ENCODE results near the gene REELD1.

Gene REELD1

DNA sequence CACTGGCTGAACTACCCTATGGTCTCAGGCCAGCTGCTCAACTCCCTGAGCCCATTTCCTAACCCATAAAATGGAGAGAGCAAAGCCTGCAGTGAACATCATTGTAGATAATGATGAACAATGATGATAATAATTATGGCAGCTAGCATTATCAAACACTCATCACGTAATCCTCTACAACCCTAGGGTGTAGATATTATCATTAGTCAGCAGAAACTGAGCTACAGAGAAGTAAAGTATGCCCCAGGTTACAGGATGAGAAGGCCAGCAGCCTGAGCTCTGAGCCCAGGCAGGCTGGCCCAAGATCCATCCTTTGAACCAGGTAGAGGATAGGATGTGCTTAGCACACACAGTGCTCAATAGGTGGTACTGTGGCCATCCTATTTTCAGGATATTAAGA lies 43.2 kb downstream of the REELD1 start:
- H3K36me3 Mint-ChIP-seq (ENCODE audit: low read depth), result no peaks in the 10 kb centered on the region
- H3K4me3 Mint-ChIP-seq, result no peak overlapping the region
- H3K27me3 Mint-ChIP-seq (ENCODE audit: low read depth), result no peaks in the 10 kb centered on the region
- no peak overlapping the region for H3K27ac Mint-ChIP-seq
- no peaks in the 10 kb centered on the region for H3K9me3 Mint-ChIP-seq
- peaks cover 10% of the 10 kb centered on the region for H3K4me1 Mint-ChIP-seq
- TF ChIP-seq CTCF (IDR thresholded peaks at IDR 0.05; ENCODE audit: unreplicated experiment in 3 of 3), result no peak

DNA sequence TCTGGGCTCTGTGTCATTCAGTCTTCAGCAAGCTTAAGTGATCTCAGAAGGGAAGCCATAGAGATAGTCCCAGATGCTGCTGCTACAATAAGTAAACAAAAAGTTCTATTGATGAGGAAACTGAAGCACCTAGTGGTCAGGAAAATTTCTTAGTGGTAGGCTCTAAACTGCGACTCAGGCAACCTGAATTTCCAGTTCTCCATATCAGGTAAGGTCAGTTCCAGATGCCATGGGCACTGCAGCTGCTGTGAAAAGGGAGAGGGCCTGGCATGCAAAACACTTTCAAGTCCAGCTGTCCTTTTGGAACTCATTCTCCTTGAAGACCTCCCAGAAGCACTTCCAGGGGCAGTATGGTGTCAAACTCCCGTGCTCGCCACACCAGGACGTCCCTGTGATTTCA lies 46.2 kb downstream of the REELD1 start:
- H3K4me1 Mint-ChIP-seq, result peaks cover 10% of the 10 kb centered on the region

DNA sequence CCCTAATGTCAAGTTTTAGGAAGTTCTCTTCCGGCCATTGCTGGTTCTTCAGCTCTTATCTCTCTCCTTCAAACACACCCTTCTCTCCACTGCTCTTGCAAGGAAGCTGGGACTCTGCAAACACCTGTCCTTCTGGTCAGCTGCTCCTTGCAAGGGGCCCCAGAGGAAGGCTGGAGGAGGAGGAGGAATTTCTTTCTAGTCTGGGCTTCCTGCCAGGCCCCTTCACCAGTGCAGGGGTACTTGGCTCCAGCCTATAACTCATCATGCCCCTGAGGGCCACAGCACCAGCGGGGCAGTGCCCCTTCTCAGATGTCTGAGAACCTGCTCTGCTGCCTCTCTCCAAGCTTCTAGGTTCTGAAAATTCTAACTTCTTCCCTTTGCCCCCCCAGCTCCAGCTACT lies 46.7 kb downstream of the REELD1 start:
- no peak for TF ChIP-seq CTCF (IDR thresholded peaks at IDR 0.05; ENCODE audit: unreplicated experiment in 3 of 3)
- Mint-ChIP-seq H3K4me1 (peaks cover 10% of the 10 kb centered on the region), H3K27ac (no peak overlapping the region), H3K4me3 (no peak overlapping the region), H3K36me3 (ENCODE audit: low read depth) (peaks cover 3% of the 10 kb centered on the region), H3K27me3 (ENCODE audit: low read depth) (no peaks in the 10 kb centered on the region), H3K9me3 (no peaks in the 10 kb centered on the region)

More for the DNA sequence above, 46.2 kb downstream of the REELD1 start:
- Mint-ChIP-seq H3K27ac (no peak overlapping the region), H3K27me3 (ENCODE audit: low read depth) (no peaks in the 10 kb centered on the region), H3K36me3 (ENCODE audit: low read depth) (peaks cover 3% of the 10 kb centered on the region), H3K4me3 (no peak overlapping the region), H3K9me3 (no peaks in the 10 kb centered on the region)
- TF ChIP-seq CTCF (IDR thresholded peaks at IDR 0.05; ENCODE audit: unreplicated experiment in 3 of 3), result no peak

DNA sequence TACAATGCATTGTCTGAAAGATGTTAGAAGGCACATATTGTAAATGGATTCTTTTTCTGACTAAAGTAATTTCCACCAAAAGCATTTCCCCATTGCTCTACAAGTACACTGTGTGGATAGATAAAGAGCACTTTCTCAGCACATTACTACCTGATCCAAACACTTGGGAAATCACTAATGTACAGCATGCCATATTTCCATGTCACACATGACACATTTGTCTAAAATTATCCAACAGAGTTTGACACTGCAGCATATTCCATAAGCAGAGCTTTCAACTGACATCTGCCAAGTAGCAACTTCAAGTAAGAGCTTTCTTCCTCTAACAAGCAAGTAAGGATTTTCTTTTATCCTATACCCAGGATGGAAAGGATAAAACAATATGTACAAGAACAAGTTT lies 49.5 kb downstream of the REELD1 start:
- peaks cover 4% of the 10 kb centered on the region for H3K27me3 Mint-ChIP-seq (ENCODE audit: low read depth)
- no peak overlapping the region for H3K4me3 Mint-ChIP-seq

GRCh38 chr4:146265950-146266490 lies 51.7 kb downstream of the REELD1 start:
- Mint-ChIP-seq H3K27me3 (ENCODE audit: low read depth) (peaks cover 4% of the 10 kb centered on the region), H3K9me3 (no peaks in the 10 kb centered on the region), H3K36me3 (ENCODE audit: low read depth) (peaks cover 3% of the 10 kb centered on the region), H3K27ac (no peak overlapping the region), H3K4me3 (no peak overlapping the region), H3K4me1 (peaks cover 6% of the 10 kb centered on the region)
- TF ChIP-seq CTCF (IDR thresholded peaks at IDR 0.05; ENCODE audit: unreplicated experiment in 3 of 3), result no peak

More for the DNA sequence above, 49.5 kb downstream of the REELD1 start:
- H3K9me3 Mint-ChIP-seq, result no peaks in the 10 kb centered on the region
- no peak for TF ChIP-seq CTCF (IDR thresholded peaks at IDR 0.05; ENCODE audit: unreplicated experiment in 3 of 3)
- H3K4me1 Mint-ChIP-seq, result peaks cover 10% of the 10 kb centered on the region
- H3K36me3 Mint-ChIP-seq (ENCODE audit: low read depth), result peaks cover 3% of the 10 kb centered on the region
- no peak overlapping the region for H3K27ac Mint-ChIP-seq

GRCh38 chr4:146267826-146268225 lies 53.5 kb downstream of the REELD1 start:
- H3K9me3 Mint-ChIP-seq, result no peaks in the 10 kb centered on the region
- peaks cover 3% of the 10 kb centered on the region for H3K36me3 Mint-ChIP-seq (ENCODE audit: low read depth)
- peaks cover 4% of the 10 kb centered on the region for H3K27me3 Mint-ChIP-seq (ENCODE audit: low read depth)
- TF ChIP-seq CTCF (IDR thresholded peaks at IDR 0.05; ENCODE audit: unreplicated experiment in 3 of 3), result no peak
- no peaks in the 10 kb centered on the region for H3K4me1 Mint-ChIP-seq
- H3K27ac Mint-ChIP-seq, result no peak overlapping the region
- no peak overlapping the region for H3K4me3 Mint-ChIP-seq

All from nephron (organoid).